Muscle of leg (tissue), 11 donors: ENCODE measurements around the gene GBF1. TPM values are rescaled to one million over a fixed set of nuclear protein-coding genes. Genes with fewer than 3 reads are reported as not detected.
"Not testable (repeated sequence)": the region's sequence is repeated elsewhere in the genome, so short reads cannot be mapped to it uniquely, and the experiment has no call there.

Experiments
- DNase-seq: peaks from one replicate; pipeline ENCODE4 v3.0.0; 2013
- H3K27ac ChIP-seq: one replicate; pipeline ENCODE4 v1.5.1; 2013; ENCODE audit warnings: mild to moderate bottlenecking, low read length, control low read depth
- H3K27me3 ChIP-seq: one replicate; pipeline ENCODE4 v1.6.1; 2013; ENCODE audit warnings: low read length; ENCODE audit not compliant: control insufficient read depth, insufficient read depth
- H3K36me3 ChIP-seq: one replicate; pipeline ENCODE4 v1.6.1; 2013; ENCODE audit warnings: low read length; ENCODE audit not compliant: control insufficient read depth, insufficient read depth
- H3K4me1 ChIP-seq: one replicate; pipeline ENCODE4 v1.6.1; 2013; ENCODE audit warnings: low read length; ENCODE audit not compliant: control insufficient read depth, insufficient read depth
- H3K4me3 ChIP-seq: one replicate; pipeline ENCODE4 v1.5.1; 2013; ENCODE audit warnings: low read length, control low read depth
- H3K9me3 ChIP-seq: replicated peaks from 2 replicates; pipeline ENCODE4 v1.6.1; 2013; ENCODE audit warnings: low read depth, low read length; ENCODE audit not compliant: control insufficient read depth
- WGBS: methylation state at CpG from one replicate; pipeline ENCODE4 v1.1.5; 2013; ENCODE audit warnings: missing lambda C conversion rate; ENCODE audit not compliant: insufficient coverage; 5-methylcytosine and 5-hydroxymethylcytosine counted together
- polyA plus RNA-seq, 8 donors: library from polyadenylated mRNA; unstranded; fragments of 120-200 nt; gene quantifications; one replicate each; pipeline versions ENCODE4 v1.2.1 to v1.2.3, GENCODE V29; 2013; ENCODE audit warnings: inconsistent platforms in 1 of 8, low replicate concordance in 1 of 8; ENCODE audit not compliant: insufficient read length in 8 of 8, insufficient read depth in 1 of 8
- total RNA-seq: library from RNA; stranded (reverse); fragments of 120-200 nt; gene quantifications from one replicate; pipeline ENCODE4 v1.2.4, GENCODE V29; 2013

Gene GBF1
- total and polyA plus RNA-seq, 9 donors, result 27.2 to 54.6 (median 44.9) TPM

GRCh38 chr10:102299873-102300272 is 54.5 kb downstream of the GBF1 start:
- DNase-seq, result no peak
- Histone ChIP-seq H3K27me3 (no peaks in the 10 kb centered on the region), H3K27ac (peak overlapping the region; percentile 32), H3K9me3 (no peaks in the 10 kb centered on the region), H3K4me3 (no peak overlapping the region), H3K36me3 (no peaks in the 10 kb centered on the region), H3K4me1 (peaks cover 5% of the 10 kb centered on the region)

GRCh38 chr10:102300278-102300843 is 55.0 kb downstream of the GBF1 start:
- H3K4me3 ChIP-seq, result no peak overlapping the region

GRCh38 chr10:102300912-102301311 is 55.6 kb downstream of the GBF1 start:
- no CpG with 5 or more reads among the region's 3 CpGs for WGBS
- H3K36me3 ChIP-seq, H3K4me1 ChIP-seq, H3K4me3 ChIP-seq, H3K27me3 ChIP-seq, DNase-seq, H3K9me3 ChIP-seq: not testable (repeated sequence)
- H3K27ac ChIP-seq, result peak overlapping the region; percentile 32

More at GRCh38 chr10:102300278-102300843, 55.0 kb downstream of the GBF1 start:
- WGBS, result no CpG with 5 or more reads among the region's 4 CpGs
- peak overlapping the region; percentile 32 for H3K27ac ChIP-seq
- no peaks in the 10 kb centered on the region for H3K36me3 ChIP-seq
- DNase-seq, result peak; percentile 49
- H3K9me3 ChIP-seq, result no peaks in the 10 kb centered on the region
- H3K27me3 ChIP-seq, result no peaks in the 10 kb centered on the region
- H3K4me1 ChIP-seq, result peaks cover 5% of the 10 kb centered on the region

- not testable (repeated sequence) for DNase-seq, H3K4me3 ChIP-seq, H3K9me3 ChIP-seq, H3K4me1 ChIP-seq, H3K27me3 ChIP-seq, H3K27ac ChIP-seq, H3K36me3 ChIP-seq
- WGBS, result no CpG with 5 or more reads among the region's 25 CpGs
Observed at GRCh38 chr10:102301332-102301731, 56.0 kb downstream of the GBF1 start.

GRCh38 chr10:102302611-102303010 is 57.3 kb downstream of the GBF1 start:
- Histone ChIP-seq H3K4me3 (no peak overlapping the region), H3K27me3 (no peaks in the 10 kb centered on the region), H3K9me3 (no peaks in the 10 kb centered on the region), H3K4me1 (peaks cover 5% of the 10 kb centered on the region), H3K27ac (no peak overlapping the region), H3K36me3 (peaks cover 2% of the 10 kb centered on the region)
- no CpG with 5 or more reads among the region's 2 CpGs for WGBS
- no peak for DNase-seq

GRCh38 chr10:102306006-102306405 is 60.7 kb downstream of the GBF1 start:
- H3K9me3 ChIP-seq, result no peaks in the 10 kb centered on the region
- H3K4me3 ChIP-seq, result no peak overlapping the region
- WGBS, result no CpG with 5 or more reads among the region's 1 CpG
- no peak overlapping the region for H3K27ac ChIP-seq
- no peak for DNase-seq
- H3K36me3 ChIP-seq, result peaks cover 2% of the 10 kb centered on the region
- H3K27me3 ChIP-seq, result no peaks in the 10 kb centered on the region
- peaks cover 8% of the 10 kb centered on the region for H3K4me1 ChIP-seq

- H3K9me3 ChIP-seq, result no peaks in the 10 kb centered on the region
- H3K4me3 ChIP-seq, result no peak overlapping the region
- no peak for DNase-seq
- no peak overlapping the region for H3K27ac ChIP-seq
- peaks cover 14% of the 10 kb centered on the region for H3K4me1 ChIP-seq
- WGBS, result 100% methylated on average over 2 of the region's 3 CpGs
- no peaks in the 10 kb centered on the region for H3K27me3 ChIP-seq
- peaks cover 2% of the 10 kb centered on the region for H3K36me3 ChIP-seq
Observed at GRCh38 chr10:102306710-102307109, 61.4 kb downstream of the GBF1 start.

GRCh38 chr10:102308318-102308717 is 63.0 kb downstream of the GBF1 start:
- H3K9me3 ChIP-seq, H3K27me3 ChIP-seq, H3K4me3 ChIP-seq, H3K36me3 ChIP-seq, DNase-seq, H3K27ac ChIP-seq: not testable (repeated sequence)
- no CpG with 5 or more reads among the region's 5 CpGs for WGBS
- H3K4me1 ChIP-seq, result peaks cover 30% of the 10 kb centered on the region

- no peak overlapping the region for H3K4me3 ChIP-seq
- no peaks in the 10 kb centered on the region for H3K27me3 ChIP-seq
- H3K9me3 ChIP-seq, result no peaks in the 10 kb centered on the region
- no CpG with 5 or more reads among the region's 1 CpG for WGBS
- peaks cover 2% of the 10 kb centered on the region for H3K36me3 ChIP-seq
- no peak for DNase-seq
- no peak overlapping the region for H3K27ac ChIP-seq
- peaks cover 33% of the 10 kb centered on the region for H3K4me1 ChIP-seq
Observed at GRCh38 chr10:102309236-102309635, 63.9 kb downstream of the GBF1 start.

GRCh38 chr10:102309916-102310315 is 64.6 kb downstream of the GBF1 start:
- Histone ChIP-seq H3K36me3 (peaks cover 2% of the 10 kb centered on the region), H3K9me3 (no peaks in the 10 kb centered on the region), H3K27me3 (no peaks in the 10 kb centered on the region), H3K4me1 (peaks cover 33% of the 10 kb centered on the region), H3K4me3 (no peak overlapping the region), H3K27ac (peak overlapping the region; percentile 5)
- no peak for DNase-seq
- WGBS, result 85% methylated on average over 2 of the region's 3 CpGs
